ENCODE results near the gene COL7A1. TPM values are rescaled to one million over a fixed set of nuclear protein-coding genes. Genes with fewer than 3 reads are reported as not detected.

Gene COL7A1
- total RNA-seq, 1 experiment from 2014 or later, result 16.4 TPM

- CTCF ChIA-PET, result no interaction called here
- no peak for TF ChIP-seq EZH2 (IDR thresholded peaks at IDR 0.05; ENCODE audit: borderline replicate concordance, low read depth, low read length, poor library complexity, severe bottlenecking)
- TF ChIP-seq, protein P1, sequence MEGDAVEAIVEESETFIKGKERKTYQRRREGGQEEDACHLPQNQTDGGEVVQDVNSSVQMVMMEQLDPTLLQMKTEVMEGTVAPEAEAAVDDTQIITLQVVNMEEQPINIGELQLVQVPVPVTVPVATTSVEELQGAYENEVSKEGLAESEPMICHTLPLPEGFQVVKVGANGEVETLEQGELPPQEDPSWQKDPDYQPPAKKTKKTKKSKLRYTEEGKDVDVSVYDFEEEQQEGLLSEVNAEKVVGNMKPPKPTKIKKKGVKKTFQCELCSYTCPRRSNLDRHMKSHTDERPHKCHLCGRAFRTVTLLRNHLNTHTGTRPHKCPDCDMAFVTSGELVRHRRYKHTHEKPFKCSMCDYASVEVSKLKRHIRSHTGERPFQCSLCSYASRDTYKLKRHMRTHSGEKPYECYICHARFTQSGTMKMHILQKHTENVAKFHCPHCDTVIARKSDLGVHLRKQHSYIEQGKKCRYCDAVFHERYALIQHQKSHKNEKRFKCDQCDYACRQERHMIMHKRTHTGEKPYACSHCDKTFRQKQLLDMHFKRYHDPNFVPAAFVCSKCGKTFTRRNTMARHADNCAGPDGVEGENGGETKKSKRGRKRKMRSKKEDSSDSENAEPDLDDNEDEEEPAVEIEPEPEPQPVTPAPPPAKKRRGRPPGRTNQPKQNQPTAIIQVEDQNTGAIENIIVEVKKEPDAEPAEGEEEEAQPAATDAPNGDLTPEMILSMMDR (conservative IDR thresholded peaks at IDR 0.05; ENCODE audit: low read depth, low read length), result no peak
Observed at GRCh38 chr3:48569808-48570450, 25.2 kb downstream of the COL7A1 start.

DNA sequence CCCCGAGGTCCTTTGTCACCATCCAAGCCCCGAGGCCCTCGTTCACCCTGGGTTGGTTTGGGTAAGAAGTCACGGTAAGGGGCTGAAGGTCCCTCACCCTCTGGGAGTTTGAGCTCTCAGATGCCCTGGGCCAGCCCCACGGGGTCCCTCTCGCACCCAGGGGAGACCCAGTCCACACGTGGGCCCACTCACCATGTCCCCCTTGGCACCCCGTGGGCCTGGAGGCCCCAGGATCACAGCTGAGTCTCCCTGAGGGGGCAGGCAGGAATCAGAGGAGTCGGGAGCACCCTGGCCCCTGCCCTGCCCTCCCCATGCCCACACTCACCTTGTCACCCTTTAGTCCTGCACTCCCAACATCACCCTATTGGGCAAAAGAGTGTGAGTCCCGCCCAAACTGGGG, 25.7 kb downstream of the COL7A1 start:
- BruUV-seq (replicated peaks), result no TSS peak
- H3K27me3 ChIP-seq (replicated peaks; ENCODE audit: insufficient read depth, low read depth, low read length, poor library complexity), result no peaks in the 10 kb centered on the region
- no peak for DNase-seq (ENCODE audit: low spot score)
- ChIA-PET CTCF (no interaction called here), POLR2A (ENCODE audit: low non-redundant PET) (no interaction called here)
- no peak overlapping the region for H3K4me3 ChIP-seq (ENCODE audit: low read depth, low read length, poor library complexity, severe bottlenecking)
- TF ChIP-seq, protein P1 (conservative IDR thresholded peaks at IDR 0.05; ENCODE audit: low read depth, low read length), result no peak
- no peak for TF ChIP-seq EZH2 (IDR thresholded peaks at IDR 0.05; ENCODE audit: borderline replicate concordance, low read depth, low read length, poor library complexity, severe bottlenecking)
- no peaks in the 10 kb centered on the region for H3K9me3 ChIP-seq (ENCODE audit: low read depth, low read length, poor library complexity, severe bottlenecking)
- H3K4me1 ChIP-seq (ENCODE audit: insufficient read depth, low read length, poor library complexity, severe bottlenecking), result no peaks in the 10 kb centered on the region
- H3K36me3 ChIP-seq (ENCODE audit: insufficient read depth, low read length, poor library complexity, severe bottlenecking), result no peaks in the 10 kb centered on the region
- intact Hi-C loops (cut with micrococcal nuclease; ENCODE audit: unreplicated experiment), result no loop called here
- no peak overlapping the region for H3K27ac ChIP-seq (ENCODE audit: low read depth, low read length, poor library complexity, severe bottlenecking)

More at GRCh38 chr3:48569808-48570450, 25.2 kb downstream of the COL7A1 start:
- H3K27ac ChIP-seq (ENCODE audit: low read depth, low read length, poor library complexity, severe bottlenecking), result no peak overlapping the region
- BruUV-seq (replicated peaks), result no TSS peak
- POLR2A ChIA-PET (ENCODE audit: low non-redundant PET), result no interaction called here
- intact Hi-C loops (cut with micrococcal nuclease; ENCODE audit: unreplicated experiment), result no loop called here
- H3K9me3 ChIP-seq (ENCODE audit: low read depth, low read length, poor library complexity, severe bottlenecking), result no peaks in the 10 kb centered on the region
- no peak for DNase-seq (ENCODE audit: low spot score)
- H3K36me3 ChIP-seq (ENCODE audit: insufficient read depth, low read length, poor library complexity, severe bottlenecking), result no peaks in the 10 kb centered on the region
- H3K4me3 ChIP-seq (ENCODE audit: low read depth, low read length, poor library complexity, severe bottlenecking), result no peak overlapping the region
- no peaks in the 10 kb centered on the region for H3K27me3 ChIP-seq (replicated peaks; ENCODE audit: insufficient read depth, low read depth, low read length, poor library complexity)
- H3K4me1 ChIP-seq (ENCODE audit: insufficient read depth, low read length, poor library complexity, severe bottlenecking), result no peaks in the 10 kb centered on the region

- Histone ChIP-seq H3K27me3 (replicated peaks; ENCODE audit: insufficient read depth, low read depth, low read length, poor library complexity) (no peaks in the 10 kb centered on the region), H3K36me3 (ENCODE audit: insufficient read depth, low read length, poor library complexity, severe bottlenecking) (no peaks in the 10 kb centered on the region), H3K27ac (ENCODE audit: low read depth, low read length, poor library complexity, severe bottlenecking) (no peak overlapping the region), H3K9me3 (ENCODE audit: low read depth, low read length, poor library complexity, severe bottlenecking) (no peaks in the 10 kb centered on the region), H3K4me1 (ENCODE audit: insufficient read depth, low read length, poor library complexity, severe bottlenecking) (peaks cover 3% of the 10 kb centered on the region), H3K4me3 (ENCODE audit: low read depth, low read length, poor library complexity, severe bottlenecking) (no peak overlapping the region)
- TF ChIP-seq, protein P1 (conservative IDR thresholded peaks at IDR 0.05; ENCODE audit: low read depth, low read length), result no peak
- TF ChIP-seq EZH2 (IDR thresholded peaks at IDR 0.05; ENCODE audit: borderline replicate concordance, low read depth, low read length, poor library complexity, severe bottlenecking), result no peak
- POLR2A ChIA-PET (ENCODE audit: low non-redundant PET), result no interaction called here
- BruUV-seq (replicated peaks), result no TSS peak
- intact Hi-C loops (cut with micrococcal nuclease; ENCODE audit: unreplicated experiment), result no loop called here
- CTCF ChIA-PET, result no interaction called here
- DNase-seq (ENCODE audit: low spot score), result no peak
Observed at GRCh38 chr3:48568476-48568875, 26.7 kb downstream of the COL7A1 start.

Data from A673 (cell line).